HL-60/S4 treated with retinoic acid at 250 ng/mL for 4 days and 3 days (cell line): ENCODE data around the gene OR10D3.
"Not testable (repeated sequence)": the region's sequence is repeated elsewhere in the genome, so short reads cannot be mapped to it uniquely, and the experiment has no call there.

Experiments used
- in situ Hi-C: fragments of 300-500 bp; cut with MboI; formaldehyde crosslinking; loops from 2 replicates; pipeline ENCODE4 v1.7.0; 2022; ENCODE audit warnings: low sequenced_read_pairs

Gene OR10D3

DNA sequence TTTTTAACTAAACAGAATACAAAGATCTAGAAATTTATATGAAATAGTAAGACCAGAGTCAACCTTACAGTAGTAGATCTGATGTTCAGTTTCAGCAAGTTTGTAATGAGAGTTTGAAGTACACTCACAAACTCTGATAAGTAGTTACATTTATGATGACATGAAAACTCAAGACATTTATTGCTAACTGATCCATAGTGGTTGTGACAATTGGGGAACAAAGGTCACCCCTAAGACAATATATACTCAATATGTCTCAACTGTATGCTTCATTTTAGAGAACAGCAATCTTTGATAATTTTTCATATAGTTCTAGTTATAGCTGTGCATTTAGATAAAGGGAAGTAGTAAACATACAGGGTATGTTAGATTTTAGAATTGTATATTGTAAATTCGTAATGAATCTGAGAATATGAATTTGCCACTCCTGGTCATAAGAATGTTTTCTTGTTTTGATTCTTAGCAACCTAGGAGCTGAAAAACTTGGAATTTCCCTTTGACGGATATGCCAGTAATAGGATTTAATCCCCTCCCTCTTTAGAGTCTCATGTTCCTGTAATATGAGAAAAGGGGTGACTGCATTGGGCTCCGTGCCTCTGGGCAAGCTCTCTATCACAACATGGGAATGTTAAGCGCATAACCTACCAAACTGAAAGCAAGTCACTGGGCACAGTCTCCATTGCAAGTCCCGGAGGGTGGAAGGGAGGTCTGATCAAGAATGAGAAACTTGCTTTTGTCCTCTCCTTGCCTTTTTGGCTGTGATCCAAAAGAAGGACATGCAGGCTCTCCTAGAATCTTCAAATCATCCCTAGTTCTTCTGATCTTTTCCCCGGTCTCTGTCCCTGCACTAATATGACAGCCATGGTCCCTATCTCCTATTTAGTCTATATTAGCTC lies 11.4 kb downstream of the OR10D3 start:
- in situ Hi-C loops: no loop called here

- in situ Hi-C loops: no loop called here
These were observed 12.1 kb downstream of the OR10D3 start for GRCh38 chr11:124195189-124195734.

- in situ Hi-C loops: no loop called here
These were observed 14.9 kb downstream of the OR10D3 start for GRCh38 chr11:124197999-124198398.

GRCh38 chr11:124198897-124199296 lies 15.8 kb downstream of the OR10D3 start:
- in situ Hi-C loops: no loop called here

DNA sequence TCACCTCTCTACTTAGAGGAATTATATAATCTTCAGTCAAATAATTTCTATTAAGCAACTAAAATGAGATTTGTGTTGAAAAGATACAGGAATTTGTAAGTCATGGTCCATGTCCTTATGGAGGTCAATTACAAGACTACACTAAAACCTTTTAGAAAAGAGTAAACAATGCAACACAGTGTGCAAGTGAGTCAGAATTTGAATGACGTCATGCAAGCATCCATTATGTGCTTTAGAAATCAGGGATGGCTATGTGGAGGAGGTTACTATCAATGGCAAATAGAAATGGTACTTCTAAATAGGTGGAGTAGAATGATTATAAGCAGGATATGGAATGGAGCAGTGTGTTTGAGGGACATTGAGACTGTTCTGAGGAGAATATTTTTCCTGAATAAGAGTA lies 16.6 kb downstream of the OR10D3 start:
- in situ Hi-C loops: no loop called here

- in situ Hi-C loops: no loop called here
These were observed 17.5 kb downstream of the OR10D3 start for GRCh38 chr11:124200671-124201070.

- in situ Hi-C loops: no loop called here
These were observed 19.8 kb downstream of the OR10D3 start for GRCh38 chr11:124202951-124203350.

GRCh38 chr11:124204008-124204407 lies 20.9 kb downstream of the OR10D3 start:
- in situ Hi-C loops: no loop called here

GRCh38 chr11:124207102-124207792 lies 24.1 kb downstream of the OR10D3 start:
- in situ Hi-C loops: no loop called here

DNA sequence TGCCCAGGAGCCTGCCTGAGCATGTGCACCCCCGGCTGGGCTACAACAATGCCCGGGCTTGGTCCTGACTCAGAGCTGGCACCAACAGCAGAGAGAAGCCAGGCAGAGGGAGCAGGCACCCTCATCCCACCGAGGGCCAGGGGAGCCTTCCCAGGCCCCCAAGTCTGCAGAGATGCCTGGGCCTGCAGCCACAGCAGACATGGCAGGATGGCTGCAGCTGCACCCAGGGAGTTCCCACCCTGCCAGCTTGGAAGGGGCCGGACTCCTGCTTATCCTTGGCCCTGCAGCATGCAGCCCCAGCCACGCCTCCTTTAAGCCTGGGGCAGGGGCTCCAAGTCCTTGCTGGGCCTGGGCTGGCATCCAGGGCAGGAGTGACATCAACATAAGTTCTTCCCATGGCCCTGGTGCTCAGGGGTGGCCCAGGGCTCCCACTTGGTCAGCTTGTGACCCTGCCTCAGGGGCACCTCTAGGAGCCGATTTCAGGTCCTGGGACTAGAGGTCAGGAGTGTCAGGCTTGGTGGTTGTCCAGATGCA lies 26.7 kb downstream of the OR10D3 start:
- in situ Hi-C loops: no loop called here

DNA sequence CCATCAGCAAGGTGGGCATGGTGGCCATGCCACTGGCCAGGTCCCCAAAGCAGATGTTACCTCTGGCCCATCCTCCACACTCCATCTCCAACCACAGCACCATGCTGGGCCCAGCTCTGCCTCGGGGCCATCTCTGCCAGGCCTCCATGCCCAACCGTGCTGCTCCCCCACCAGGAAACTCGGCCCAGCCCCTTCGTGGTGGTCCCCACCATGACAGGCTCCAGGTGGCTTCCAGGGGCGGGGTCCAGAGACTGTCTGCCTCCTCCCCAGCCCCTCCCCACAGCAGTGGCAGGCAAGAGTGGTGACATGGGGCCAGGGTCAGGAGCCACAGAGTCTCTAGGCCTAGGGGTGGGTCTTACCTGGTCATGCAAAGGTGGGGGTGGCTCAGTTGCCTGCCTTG lies 27.3 kb downstream of the OR10D3 start:
- in situ Hi-C loops: no loop called here

GRCh38 chr11:124211321-124211720 lies 28.2 kb downstream of the OR10D3 start:
- in situ Hi-C loops: no loop called here

DNA sequence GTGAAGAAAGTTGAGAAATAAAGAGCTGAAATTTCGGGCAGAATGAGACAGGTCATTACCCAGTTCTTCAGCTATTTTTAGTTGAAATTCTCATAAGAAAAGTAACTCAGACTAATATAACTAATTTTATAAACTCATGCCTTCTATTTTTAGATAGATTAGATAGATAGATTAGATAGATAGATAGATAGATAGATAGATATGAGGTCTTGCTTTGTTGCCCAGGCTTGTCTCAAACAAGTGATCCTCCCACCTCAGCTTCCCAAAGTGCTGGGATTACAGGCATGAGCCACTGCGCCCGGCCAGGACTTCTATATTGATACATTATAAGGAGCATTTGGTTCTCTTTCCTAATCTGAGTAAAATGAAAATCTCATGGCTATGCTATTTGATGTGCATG lies 30.9 kb downstream of the OR10D3 start:
- in situ Hi-C loops: no loop called here

- in situ Hi-C loops: no loop called here
These were observed 36.0 kb downstream of the OR10D3 start for GRCh38 chr11:124219126-124219525.

GRCh38 chr11:124222407-124222806 lies 39.3 kb downstream of the OR10D3 start:
- in situ Hi-C loops: no loop called here

DNA sequence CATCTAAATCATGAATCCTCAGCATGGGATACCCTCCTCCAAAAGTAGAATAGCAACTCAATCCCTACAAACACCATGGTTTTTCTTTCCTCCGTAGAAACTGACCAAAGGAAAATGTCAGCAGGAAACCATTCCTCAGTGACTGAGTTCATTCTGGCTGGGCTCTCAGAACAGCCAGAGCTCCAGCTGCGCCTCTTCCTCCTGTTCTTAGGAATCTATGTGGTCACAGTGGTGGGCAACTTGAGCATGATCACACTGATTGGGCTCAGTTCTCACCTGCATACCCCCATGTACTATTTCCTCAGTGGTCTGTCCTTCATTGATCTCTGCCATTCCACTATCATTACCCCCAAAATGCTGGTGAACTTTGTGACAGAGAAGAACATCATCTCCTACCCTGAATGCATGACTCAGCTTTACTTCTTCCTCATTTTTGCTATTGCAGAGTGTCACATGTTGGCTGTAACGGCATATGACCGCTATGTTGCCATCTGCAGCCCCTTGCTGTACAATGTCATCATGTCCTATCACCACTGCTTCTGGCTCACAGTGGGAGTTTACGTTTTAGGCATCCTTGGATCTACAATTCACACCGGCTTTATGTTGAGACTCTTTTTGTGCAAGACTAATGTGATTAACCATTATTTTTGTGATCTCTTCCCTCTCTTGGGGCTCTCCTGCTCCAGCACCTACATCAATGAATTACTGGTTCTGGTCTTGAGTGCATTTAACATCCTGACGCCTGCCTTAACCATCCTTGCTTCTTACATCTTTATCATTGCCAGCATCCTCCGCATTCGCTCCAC lies 41.7 kb downstream of the OR10D3 start:
- in situ Hi-C loops: not testable (repeated sequence)

GRCh38 chr11:124225471-124225870 lies 42.3 kb downstream of the OR10D3 start:
- in situ Hi-C loops: no loop called here

DNA sequence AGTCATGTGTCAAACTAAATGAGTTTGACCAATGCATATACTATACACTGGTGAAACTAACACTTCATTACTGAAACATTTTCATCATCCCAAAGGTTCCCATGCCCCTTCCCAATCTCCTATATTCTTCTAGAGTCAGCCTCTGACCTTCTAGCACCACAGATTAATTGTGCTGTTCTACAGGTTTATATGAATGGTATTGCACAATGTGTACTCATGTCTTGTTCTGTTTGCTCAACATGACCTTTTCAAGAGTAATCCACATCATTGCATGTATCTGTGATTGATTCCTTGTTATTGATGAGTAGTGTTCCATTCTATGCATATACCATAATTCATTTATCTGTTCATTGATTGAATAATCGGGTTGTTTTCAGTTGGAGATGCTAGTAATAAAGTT lies 50.2 kb downstream of the OR10D3 start:
- in situ Hi-C loops: no loop called here
